ENCODE results near the gene MEIOSIN. TPM values are rescaled to one million over a fixed set of nuclear protein-coding genes. Genes with fewer than 3 reads are reported as not detected.
A peak's percentile ranks its signal among the peaks of the same experiment; 100 is the strongest.
"Not testable (repeated sequence)": the region's sequence is repeated elsewhere in the genome, so short reads cannot be mapped to it uniquely, and the experiment has no call there.

The MEIOSIN gene
- total RNA-seq, 1 donor from 2014 or later = not detected

DNA sequence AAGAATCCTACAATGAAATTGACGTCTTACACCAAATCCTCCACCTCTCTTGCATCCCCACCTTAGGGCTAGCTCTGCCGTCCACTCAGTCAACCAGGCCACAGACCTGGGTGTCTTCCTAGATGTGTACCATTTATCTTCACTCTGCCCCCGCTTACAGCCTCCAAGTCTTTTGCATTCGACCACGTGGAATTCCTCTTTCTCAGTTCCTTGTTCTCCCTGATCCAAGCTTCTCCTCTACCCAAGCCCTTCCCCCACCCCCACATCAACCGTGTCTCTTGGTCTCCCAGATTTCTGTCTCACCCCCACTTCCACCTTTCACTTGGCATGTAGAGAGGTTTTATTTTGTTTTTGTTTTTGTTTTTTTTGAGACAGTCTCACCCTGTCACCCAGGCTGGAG lies 60.6 kb downstream of the MEIOSIN start:
- no peak for DNase-seq (ENCODE audit: low read depth)
- Histone ChIP-seq H3K27me3 (ENCODE audit: control insufficient read depth, insufficient read depth, low read length) (no peaks in the 10 kb centered on the region), H3K36me3 (ENCODE audit: control insufficient read depth, insufficient read depth, low read length) (peaks cover 7% of the 10 kb centered on the region), H3K4me3 (ENCODE audit: low read depth, low read length) (no peak overlapping the region)
- FAIRE-seq = no peak
- TF ChIP-seq, protein P1, sequence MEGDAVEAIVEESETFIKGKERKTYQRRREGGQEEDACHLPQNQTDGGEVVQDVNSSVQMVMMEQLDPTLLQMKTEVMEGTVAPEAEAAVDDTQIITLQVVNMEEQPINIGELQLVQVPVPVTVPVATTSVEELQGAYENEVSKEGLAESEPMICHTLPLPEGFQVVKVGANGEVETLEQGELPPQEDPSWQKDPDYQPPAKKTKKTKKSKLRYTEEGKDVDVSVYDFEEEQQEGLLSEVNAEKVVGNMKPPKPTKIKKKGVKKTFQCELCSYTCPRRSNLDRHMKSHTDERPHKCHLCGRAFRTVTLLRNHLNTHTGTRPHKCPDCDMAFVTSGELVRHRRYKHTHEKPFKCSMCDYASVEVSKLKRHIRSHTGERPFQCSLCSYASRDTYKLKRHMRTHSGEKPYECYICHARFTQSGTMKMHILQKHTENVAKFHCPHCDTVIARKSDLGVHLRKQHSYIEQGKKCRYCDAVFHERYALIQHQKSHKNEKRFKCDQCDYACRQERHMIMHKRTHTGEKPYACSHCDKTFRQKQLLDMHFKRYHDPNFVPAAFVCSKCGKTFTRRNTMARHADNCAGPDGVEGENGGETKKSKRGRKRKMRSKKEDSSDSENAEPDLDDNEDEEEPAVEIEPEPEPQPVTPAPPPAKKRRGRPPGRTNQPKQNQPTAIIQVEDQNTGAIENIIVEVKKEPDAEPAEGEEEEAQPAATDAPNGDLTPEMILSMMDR (IDR thresholded peaks at IDR 0.05; ENCODE audit: insufficient read depth, low read length, severe bottlenecking) = no peak

- DNase-seq (ENCODE audit: low read depth) (no peak), FAIRE-seq (no peak)
- no peak overlapping the region for H3K4me3 ChIP-seq (ENCODE audit: low read depth, low read length)
- peaks cover 3% of the 10 kb centered on the region for H3K36me3 ChIP-seq (ENCODE audit: control insufficient read depth, insufficient read depth, low read length)
- H3K27me3 ChIP-seq (ENCODE audit: control insufficient read depth, insufficient read depth, low read length) = no peaks in the 10 kb centered on the region
- TF ChIP-seq, protein P1 (IDR thresholded peaks at IDR 0.05; ENCODE audit: insufficient read depth, low read length, severe bottlenecking) = no peak
These were observed 61.4 kb downstream of the MEIOSIN start for GRCh38 chr19:45794627-45795026.

GRCh38 chr19:45798995-45799517 lies 65.8 kb downstream of the MEIOSIN start:
- Histone ChIP-seq H3K4me3 (ENCODE audit: low read depth, low read length) (no peak overlapping the region), H3K27me3 (ENCODE audit: control insufficient read depth, insufficient read depth, low read length) (no peaks in the 10 kb centered on the region), H3K36me3 (ENCODE audit: control insufficient read depth, insufficient read depth, low read length) (no peaks in the 10 kb centered on the region)
- DNase-seq (ENCODE audit: low read depth) (peak; percentile 50), FAIRE-seq (peak; percentile 73)
- TF ChIP-seq, protein P1 (IDR thresholded peaks at IDR 0.05; ENCODE audit: insufficient read depth, low read length, severe bottlenecking) = peak; percentile 70

- H3K36me3 ChIP-seq (ENCODE audit: control insufficient read depth, insufficient read depth, low read length); DNase-seq (ENCODE audit: low read depth); FAIRE-seq; H3K27me3 ChIP-seq (ENCODE audit: control insufficient read depth, insufficient read depth, low read length); H3K4me3 ChIP-seq (ENCODE audit: low read depth, low read length): not testable (repeated sequence)
These were observed 66.3 kb downstream of the MEIOSIN start for GRCh38 chr19:45799541-45799940.

- DNase-seq (ENCODE audit: low read depth) (peak; percentile 42), FAIRE-seq (peak; percentile 55)
- H3K36me3 ChIP-seq (ENCODE audit: control insufficient read depth, insufficient read depth, low read length) = no peaks in the 10 kb centered on the region
- no peak overlapping the region for H3K4me3 ChIP-seq (ENCODE audit: low read depth, low read length)
- TF ChIP-seq, protein P1 (IDR thresholded peaks at IDR 0.05; ENCODE audit: insufficient read depth, low read length, severe bottlenecking) = no peak
- no peaks in the 10 kb centered on the region for H3K27me3 ChIP-seq (ENCODE audit: control insufficient read depth, insufficient read depth, low read length)
These were observed 66.9 kb downstream of the MEIOSIN start for GRCh38 chr19:45800070-45800553.

DNA sequence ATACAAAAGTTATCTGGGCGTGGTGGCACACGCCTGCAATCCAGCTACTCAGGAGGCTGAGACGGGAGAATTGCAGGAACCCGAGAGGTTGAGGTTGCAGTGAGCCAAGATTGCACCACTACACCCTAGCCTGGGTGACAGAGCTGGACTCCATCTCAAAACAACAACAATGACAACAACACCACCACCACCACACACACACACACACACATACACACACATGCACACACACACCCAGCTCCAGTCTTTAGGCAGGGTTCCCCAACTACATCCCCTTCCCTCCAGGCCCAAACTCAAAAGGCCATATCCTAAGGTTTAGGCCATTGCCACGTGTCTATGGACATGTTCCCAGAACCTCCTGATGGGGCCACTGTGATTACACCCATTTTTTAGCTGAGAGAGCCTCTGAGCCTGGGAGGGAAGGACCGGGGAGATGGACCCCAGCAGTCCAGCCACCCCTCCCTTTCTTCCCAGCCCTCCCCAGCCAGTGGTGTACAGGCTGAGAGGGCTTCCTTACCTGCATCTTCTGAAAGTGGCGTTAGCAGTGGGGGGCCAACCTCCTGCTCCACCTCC lies 68.5 kb downstream of the MEIOSIN start:
- Histone ChIP-seq H3K36me3 (ENCODE audit: control insufficient read depth, insufficient read depth, low read length) (no peaks in the 10 kb centered on the region), H3K4me3 (ENCODE audit: low read depth, low read length) (no peak overlapping the region), H3K27me3 (ENCODE audit: control insufficient read depth, insufficient read depth, low read length) (no peaks in the 10 kb centered on the region)
- TF ChIP-seq, protein P1 (IDR thresholded peaks at IDR 0.05; ENCODE audit: insufficient read depth, low read length, severe bottlenecking) = no peak
- FAIRE-seq = peak; percentile 87
- no peak for DNase-seq (ENCODE audit: low read depth)
